Right cardiac atrium (tissue), 5 donors: ENCODE data around the gene SALL3. TPM values are rescaled to one million over a fixed set of nuclear protein-coding genes. Genes with fewer than 3 reads are reported as not detected.

Source experiments
- ATAC-seq, 2 donors: fragments of 200-7000 bp; cut with Tn5 transposase; one replicate each; pipeline versions ENCODE4 v1.8.0 to v1.9.1; 2020; ENCODE audit warnings: moderate library complexity in 2 of 2, mild to moderate bottlenecking in 1 of 2
- DNase-seq, 3 donors: peaks; one replicate each; pipeline ENCODE4 v3.0.0-alpha.2; 2020
- H3K27ac ChIP-seq: one replicate; pipeline ENCODE4 v1.5.1; 2013; ENCODE audit warnings: mild to moderate bottlenecking, low read length, control low read depth, moderate library complexity
- H3K27me3 ChIP-seq: one replicate; pipeline ENCODE4 v1.6.1; 2013; ENCODE audit not compliant: control insufficient read depth, insufficient read depth
- H3K4me1 ChIP-seq: one replicate; pipeline ENCODE4 v1.6.1; 2013; ENCODE audit warnings: low read length; ENCODE audit not compliant: control insufficient read depth, insufficient read depth
- H3K4me3 ChIP-seq: one replicate; pipeline ENCODE4 v1.5.1; 2013; ENCODE audit warnings: low read length, control low read depth
- H3K9me3 ChIP-seq: one replicate; pipeline ENCODE4 v1.6.1; 2013; ENCODE audit warnings: low read length; ENCODE audit not compliant: control insufficient read depth
- WGBS: extraction: QIAGEN DNeasy Blood & Tissue Kit; methylation state at CpG from one replicate; pipeline ENCODE4 v1.1.7; 2013; 5-methylcytosine and 5-hydroxymethylcytosine counted together
- intact Hi-C, 4 donors: fragments of 100-400 bp; cut with DNase I; formaldehyde crosslinking; loops; one replicate each; pipeline versions ENCODE4 v1.11.0 to v1.14.0; 2022 to 2023
- polyA plus RNA-seq: library from polyadenylated mRNA; stranded (reverse); fragments of 200-250 nt; gene quantifications from one replicate; pipeline ENCODE4 v1.2.3, GENCODE V29; 2013
- total RNA-seq, 4 donors: library from RNA; stranded (reverse); fragmentation: NEBNext Ultra II Directional; extraction: Animal tissue kit (Norgen Biotek cat#: 25700); gene quantifications; one replicate each; pipeline ENCODE4 v1.2.1, GENCODE V29; 2021
- donor health status: healthy with polysubstance abuse.
- donor health status: DM: no; HTN: yes; CAD: no.
- donor health status: DM: no; HTN: no; CAD: no.
- donor health status: DM: no; HTN: yes; CAD: no; lungs with severe emphysema.
- donor health status: DM: yes; HTN: yes; CAD: no.

The SALL3 gene
- total and polyA plus RNA-seq, 5 donors = 0.14 to 3.1 (median 1.1) TPM

- H3K9me3 ChIP-seq = no peaks in the 10 kb centered on the region
- peaks cover 4% of the 10 kb centered on the region for H3K27me3 ChIP-seq
- peaks cover 3% of the 10 kb centered on the region for H3K4me1 ChIP-seq
- no peak for DNase-seq
- WGBS = 15% methylated on average over 13 of the region's 13 CpGs
- no peak overlapping the region for H3K27ac ChIP-seq
- H3K4me3 ChIP-seq = peak overlapping the region; percentile 7
- intact Hi-C loops = no loop called here
- ATAC-seq = no peak
Measured at GRCh38 chr18:78981394-78981831, 1.8 kb downstream of the SALL3 start.

- intact Hi-C loops = no loop called here
- ATAC-seq = no peak
- no peak for DNase-seq
- no peaks in the 10 kb centered on the region for H3K9me3 ChIP-seq
- 21% methylated on average over 14 of the region's 14 CpGs for WGBS
- H3K4me3 ChIP-seq = no peak overlapping the region
- H3K27ac ChIP-seq = no peak overlapping the region
- H3K4me1 ChIP-seq = peaks cover 3% of the 10 kb centered on the region
- H3K27me3 ChIP-seq = peaks cover 5% of the 10 kb centered on the region
Measured at GRCh38 chr18:78981989-78982620, 2.5 kb downstream of the SALL3 start.

GRCh38 chr18:78983512-78983911, 3.9 kb downstream of the SALL3 start:
- H3K4me1 ChIP-seq = peaks cover 3% of the 10 kb centered on the region
- peaks cover 9% of the 10 kb centered on the region for H3K27me3 ChIP-seq
- no peak overlapping the region for H3K27ac ChIP-seq
- ATAC-seq = no peak
- DNase-seq = no peak
- no peaks in the 10 kb centered on the region for H3K9me3 ChIP-seq
- intact Hi-C loops = no loop called here
- WGBS = 66% methylated on average over 3 of the region's 3 CpGs
- H3K4me3 ChIP-seq = no peak overlapping the region

- DNase-seq (no peak), ATAC-seq (peak; percentile 51 to 79)
- H3K4me1 ChIP-seq = peaks cover 3% of the 10 kb centered on the region
- intact Hi-C loops = no loop called here
- no peak overlapping the region for H3K27ac ChIP-seq
- WGBS = 30% methylated on average over 30 of the region's 30 CpGs
- no peak overlapping the region for H3K4me3 ChIP-seq
- H3K9me3 ChIP-seq = no peaks in the 10 kb centered on the region
- peaks cover 7% of the 10 kb centered on the region for H3K27me3 ChIP-seq
Measured at GRCh38 chr18:78984941-78985784, 5.5 kb downstream of the SALL3 start.

- peak; percentile 64 to 74 for ATAC-seq
Measured at GRCh38 chr18:78986018-78986481, 6.4 kb downstream of the SALL3 start.

GRCh38 chr18:78991446-78991845, 11.8 kb downstream of the SALL3 start:
- intact Hi-C loops = no loop called here
- no peaks in the 10 kb centered on the region for H3K4me1 ChIP-seq
- no peaks in the 10 kb centered on the region for H3K9me3 ChIP-seq
- WGBS = 58% methylated on average over 13 of the region's 13 CpGs
- no peak overlapping the region for H3K27ac ChIP-seq
- peaks cover 5% of the 10 kb centered on the region for H3K27me3 ChIP-seq
- H3K4me3 ChIP-seq = no peak overlapping the region
- no peak for DNase-seq
- ATAC-seq = no peak

More at GRCh38 chr18:78986018-78986481, 6.4 kb downstream of the SALL3 start:
- Histone ChIP-seq H3K4me1 (no peaks in the 10 kb centered on the region), H3K27ac (no peak overlapping the region), H3K9me3 (no peaks in the 10 kb centered on the region), H3K4me3 (no peak overlapping the region), H3K27me3 (peaks cover 7% of the 10 kb centered on the region)
- DNase-seq = no peak
- intact Hi-C loops = no loop called here
- WGBS = 9% methylated on average over 20 of the region's 20 CpGs

DNA sequence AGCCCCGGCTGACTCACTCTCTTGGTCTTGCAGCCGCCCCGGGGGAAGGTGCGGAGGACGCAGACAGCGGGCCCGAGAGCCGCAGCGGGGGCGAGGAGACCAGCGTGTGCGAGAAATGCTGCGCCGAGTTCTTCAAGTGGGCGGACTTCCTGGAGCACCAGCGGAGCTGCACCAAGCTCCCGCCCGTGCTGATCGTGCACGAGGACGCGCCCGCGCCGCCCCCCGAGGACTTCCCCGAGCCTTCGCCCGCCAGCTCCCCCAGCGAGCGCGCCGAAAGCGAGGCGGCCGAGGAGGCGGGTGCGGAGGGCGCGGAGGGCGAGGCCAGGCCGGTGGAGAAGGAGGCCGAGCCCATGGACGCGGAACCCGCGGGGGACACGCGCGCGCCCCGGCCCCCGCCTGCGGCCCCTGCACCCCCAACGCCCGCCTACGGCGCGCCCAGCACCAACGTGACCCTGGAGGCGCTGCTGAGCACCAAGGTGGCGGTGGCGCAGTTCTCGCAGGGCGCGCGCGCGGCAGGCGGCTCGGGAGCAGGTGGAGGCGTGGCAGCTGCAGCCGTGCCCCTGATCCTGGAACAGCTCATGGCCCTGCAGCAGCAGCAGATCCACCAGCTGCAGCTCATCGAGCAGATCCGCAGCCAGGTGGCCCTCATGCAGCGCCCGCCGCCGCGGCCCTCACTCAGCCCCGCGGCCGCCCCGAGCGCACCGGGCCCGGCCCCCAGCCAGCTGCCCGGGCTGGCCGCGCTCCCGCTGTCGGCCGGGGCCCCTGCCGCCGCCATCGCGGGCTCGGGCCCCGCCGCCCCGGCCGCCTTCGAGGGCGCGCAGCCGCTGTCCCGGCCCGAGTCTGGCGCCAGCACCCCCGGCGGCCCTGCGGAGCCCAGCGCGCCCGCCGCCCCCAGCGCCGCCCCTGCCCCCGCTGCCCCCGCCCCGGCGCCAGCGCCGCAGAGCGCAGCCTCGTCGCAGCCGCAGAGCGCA, 12.7 kb downstream of the SALL3 start:
- Histone ChIP-seq H3K27ac (no peak overlapping the region), H3K9me3 (no peaks in the 10 kb centered on the region), H3K27me3 (peaks cover 3% of the 10 kb centered on the region), H3K4me1 (no peaks in the 10 kb centered on the region), H3K4me3 (no peak overlapping the region)
- ATAC-seq = no peak
- WGBS = 93% methylated on average over 129 of the region's 129 CpGs
- intact Hi-C loops = no loop called here
- no peak for DNase-seq

DNA sequence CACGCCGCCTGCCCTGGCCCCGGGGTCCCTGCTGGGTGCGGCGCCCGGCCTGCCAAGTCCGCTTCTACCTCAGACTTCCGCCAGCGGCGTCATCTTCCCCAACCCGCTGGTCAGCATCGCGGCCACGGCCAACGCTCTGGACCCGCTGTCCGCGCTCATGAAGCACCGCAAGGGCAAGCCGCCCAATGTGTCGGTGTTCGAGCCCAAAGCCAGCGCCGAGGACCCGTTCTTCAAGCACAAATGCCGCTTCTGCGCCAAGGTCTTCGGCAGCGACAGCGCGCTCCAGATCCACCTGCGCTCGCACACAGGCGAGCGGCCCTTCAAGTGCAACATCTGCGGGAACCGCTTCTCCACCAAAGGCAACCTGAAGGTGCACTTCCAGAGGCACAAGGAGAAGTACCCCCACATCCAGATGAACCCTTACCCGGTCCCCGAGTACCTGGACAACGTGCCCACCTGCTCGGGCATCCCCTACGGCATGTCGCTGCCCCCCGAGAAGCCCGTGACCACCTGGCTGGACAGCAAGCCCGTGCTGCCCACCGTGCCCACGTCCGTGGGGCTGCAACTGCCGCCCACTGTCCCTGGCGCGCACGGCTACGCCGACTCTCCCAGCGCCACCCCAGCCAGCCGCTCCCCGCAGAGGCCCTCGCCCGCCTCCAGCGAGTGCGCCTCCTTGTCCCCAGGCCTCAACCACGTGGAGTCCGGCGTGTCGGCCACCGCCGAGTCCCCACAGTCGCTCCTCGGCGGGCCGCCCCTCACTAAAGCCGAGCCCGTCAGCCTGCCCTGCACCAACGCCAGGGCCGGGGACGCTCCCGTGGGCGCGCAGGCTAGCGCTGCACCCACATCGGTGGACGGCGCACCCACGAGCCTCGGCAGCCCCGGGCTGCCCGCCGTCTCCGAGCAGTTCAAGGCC, 13.7 kb downstream of the SALL3 start:
- peak in 1 of 3 donors; percentile 44 for DNase-seq
- intact Hi-C loops = no loop called here
- WGBS = 98% methylated on average over 90 of the region's 90 CpGs
- H3K27me3 ChIP-seq = no peaks in the 10 kb centered on the region
- H3K4me3 ChIP-seq = no peak overlapping the region
- H3K27ac ChIP-seq = no peak overlapping the region
- no peak for ATAC-seq
- no peaks in the 10 kb centered on the region for H3K4me1 ChIP-seq
- H3K9me3 ChIP-seq = no peaks in the 10 kb centered on the region

DNA sequence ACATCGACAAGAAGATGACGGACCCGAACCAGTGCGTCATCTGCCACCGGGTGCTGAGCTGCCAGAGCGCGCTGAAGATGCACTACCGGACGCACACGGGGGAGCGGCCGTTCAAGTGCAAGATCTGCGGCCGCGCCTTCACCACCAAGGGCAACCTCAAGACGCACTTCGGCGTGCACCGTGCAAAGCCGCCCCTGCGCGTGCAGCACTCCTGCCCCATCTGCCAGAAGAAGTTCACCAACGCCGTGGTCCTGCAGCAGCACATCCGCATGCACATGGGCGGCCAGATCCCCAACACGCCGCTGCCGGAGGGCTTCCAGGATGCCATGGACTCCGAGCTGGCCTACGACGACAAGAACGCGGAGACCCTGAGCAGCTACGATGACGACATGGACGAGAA, 14.4 kb downstream of the SALL3 start:
- Histone ChIP-seq H3K4me1 (no peaks in the 10 kb centered on the region), H3K27ac (no peak overlapping the region), H3K27me3 (no peaks in the 10 kb centered on the region), H3K9me3 (no peaks in the 10 kb centered on the region), H3K4me3 (no peak overlapping the region)
- intact Hi-C loops = no loop called here
- WGBS = 97% methylated on average over 37 of the region's 37 CpGs
- DNase-seq (peak in 1 of 3 donors; percentile 50), ATAC-seq (no peak)

DNA sequence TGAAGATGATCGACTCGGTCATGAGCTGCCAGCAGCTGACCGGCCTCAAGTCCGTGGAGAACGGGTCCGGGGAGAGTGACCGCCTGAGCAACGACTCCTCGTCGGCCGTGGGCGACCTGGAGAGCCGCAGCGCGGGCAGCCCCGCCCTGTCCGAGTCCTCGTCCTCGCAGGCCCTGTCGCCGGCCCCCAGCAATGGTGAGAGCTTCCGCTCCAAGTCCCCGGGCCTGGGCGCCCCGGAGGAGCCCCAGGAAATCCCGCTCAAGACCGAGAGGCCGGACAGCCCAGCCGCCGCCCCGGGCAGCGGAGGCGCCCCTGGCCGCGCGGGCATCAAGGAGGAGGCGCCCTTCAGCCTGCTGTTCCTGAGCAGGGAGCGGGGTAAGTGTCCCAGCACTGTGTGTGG, 14.9 kb downstream of the SALL3 start:
- 96% methylated on average over 38 of the region's 38 CpGs for WGBS
- Histone ChIP-seq H3K9me3 (no peaks in the 10 kb centered on the region), H3K4me3 (no peak overlapping the region), H3K27me3 (no peaks in the 10 kb centered on the region), H3K27ac (no peak overlapping the region), H3K4me1 (no peaks in the 10 kb centered on the region)
- DNase-seq (peak in 1 of 3 donors; percentile 51), ATAC-seq (no peak)
- intact Hi-C loops = no loop called here
